A549 treated with GW870086 at 1 μM for 4 hours (cell line): ENCODE measurements around the gene USP51. TPM values are rescaled to one million over a fixed set of nuclear protein-coding genes. Genes with fewer than 3 reads are reported as not detected.

ENCODE experiments used
- total RNA-seq: library from RNA; stranded (reverse); fragments of 200-300 nt; extraction: Qiagen RNA extraction; gene quantifications from 5 replicates; pipeline ENCODE4 v1.2.3, GENCODE V29; 2022; ENCODE audit warnings: low read depth

The USP51 gene
- total RNA-seq, result 0.31 to 0.67 TPM (median 0.51 TPM) in 5 replicates

DNA sequence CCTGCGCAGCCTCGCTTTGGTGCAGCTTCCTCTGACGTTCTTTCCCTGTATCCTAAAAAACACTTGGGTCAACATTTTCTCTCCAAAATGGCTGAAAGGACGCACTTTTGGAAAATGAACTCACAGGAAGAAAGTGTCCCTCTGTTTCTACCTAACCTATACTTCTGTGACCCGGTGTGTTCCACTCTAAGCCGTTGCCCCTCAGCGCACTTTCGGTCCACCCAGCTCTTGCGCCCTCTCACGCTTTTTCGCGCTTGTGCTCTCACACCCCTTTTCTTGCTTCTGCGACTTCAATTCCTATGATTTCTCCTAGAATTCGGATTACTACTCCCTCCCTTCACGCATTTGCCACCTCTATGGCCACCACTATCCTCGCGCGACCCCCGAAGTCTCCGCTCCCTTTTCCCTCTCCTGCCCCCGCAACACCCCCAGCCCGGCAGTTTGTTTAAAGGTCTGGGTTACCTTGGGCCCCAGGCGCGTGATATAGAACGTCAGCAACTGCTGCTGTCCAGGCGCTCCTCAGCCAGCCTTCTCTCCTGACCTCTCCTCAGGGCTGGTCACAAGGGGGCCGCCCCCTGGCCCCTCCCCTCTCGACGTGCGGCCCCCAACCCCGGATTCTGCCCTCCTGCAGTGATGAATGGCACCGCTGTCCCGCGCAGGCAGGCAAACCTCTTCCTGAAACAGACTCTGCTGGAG is at the start of gene USP51:
TSS of gene USP51 (minus strand) at position 535 of the 696 bp plus-strand sequence. CDS start 909 bp downstream, outside the sequence.

DNA sequence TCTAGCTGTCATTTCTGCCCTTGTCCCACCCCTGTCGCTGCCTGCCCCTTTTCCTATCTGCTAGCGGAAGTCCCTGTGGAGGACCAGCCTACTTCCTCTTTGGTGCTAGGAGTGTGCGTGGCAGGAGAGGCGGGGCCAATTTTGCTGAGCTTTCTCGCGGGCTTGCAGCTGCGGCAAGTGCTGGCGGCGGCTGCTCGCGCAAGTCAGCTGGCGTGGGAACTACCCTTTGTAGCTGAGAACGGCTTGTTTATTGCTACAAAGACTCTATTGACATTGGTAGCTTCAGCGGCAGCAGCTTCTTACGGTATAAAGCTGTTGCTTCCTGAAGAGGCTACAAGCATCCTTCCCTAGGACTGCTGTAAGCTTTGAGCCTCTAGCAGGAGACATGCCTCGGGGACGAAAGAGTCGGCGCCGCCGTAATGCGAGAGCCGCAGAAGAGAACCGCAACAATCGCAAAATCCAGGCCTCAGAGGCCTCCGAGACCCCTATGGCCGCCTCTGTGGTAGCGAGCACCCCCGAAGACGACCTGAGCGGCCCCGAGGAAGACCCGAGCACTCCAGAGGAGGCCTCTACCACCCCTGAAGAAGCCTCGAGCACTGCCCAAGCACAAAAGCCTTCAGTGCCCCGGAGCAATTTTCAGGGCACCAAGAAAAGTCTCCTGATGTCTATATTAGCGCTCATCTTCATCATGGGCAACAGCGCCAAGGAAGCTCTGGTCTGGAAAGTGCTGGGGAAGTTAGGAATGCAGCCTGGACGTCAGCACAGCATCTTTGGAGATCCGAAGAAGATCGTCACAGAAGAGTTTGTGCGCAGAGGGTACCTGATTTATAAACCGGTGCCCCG is 37.4 kb downstream of the USP51 start, which contains the start of gene MAGEH1:
TSS of gene MAGEH1 (plus strand) at position 138 of the 843 bp plus-strand sequence. CDS start at position 386, 248 bp downstream.

Other genes starting within 250 kb of the USP51 start
- gene PAGE3, start 224.9 kb downstream of the USP51 start, total RNA-seq, result not detected in 5 replicates
- gene MAGEH1, start 37.7 kb downstream of the USP51 start, total RNA-seq, result 5.9 to 7.8 TPM (median 6.8 TPM) in 5 replicates
- not detected in 5 replicates for gene FOXR2, start 133.6 kb upstream of the USP51 start, total RNA-seq
- gene RRAGB, start 227.9 kb upstream of the USP51 start, total RNA-seq, result 12.2 to 14.9 TPM (median 14.1 TPM) in 5 replicates